Vagina (tissue), 2 donors: ENCODE measurements around the gene NELL1.
"Not testable (repeated sequence)": the region's sequence is repeated elsewhere in the genome, so short reads cannot be mapped to it uniquely, and the experiment has no call there.

Source experiments
- POLR2A ChIP-seq, 2 donors: fragments of 450-650 bp; IDR thresholded peaks; one replicate each; pipeline ENCODE4 v1.6.1; 2017; ENCODE audit warnings: antibody characterized with exemption in 2 of 2, mild to moderate bottlenecking in 2 of 2, moderate library complexity in 2 of 2
- POLR2AphosphoS5 ChIP-seq, 2 donors: sonication (generic); formaldehyde crosslinking; IDR thresholded peaks; one replicate each; pipeline ENCODE4 v1.9.0; 2017; ENCODE audit warnings: antibody characterized with exemption in 2 of 2, mild to moderate bottlenecking in 2 of 2, low read depth in 1 of 2; ENCODE audit not compliant: insufficient read depth in 1 of 2
- TF ChIP-seq, protein P1 (sequence below), 3 experiments: fragments of 450-650 bp in 2 of 3; fragments of 200-600 bp in 1 of 3; sonication (generic) in 1 of 3; IDR thresholded peaks; one replicate each; pipeline ENCODE4 v1.5.1; 2017 to 2019; ENCODE audit warnings: antibody characterized with exemption in 3 of 3, mild to moderate bottlenecking in 2 of 3, moderate library complexity in 2 of 3

GRCh38 chr11:21272139-21272538 is 602.8 kb downstream of the NELL1 start:
- TF ChIP-seq, protein P1, sequence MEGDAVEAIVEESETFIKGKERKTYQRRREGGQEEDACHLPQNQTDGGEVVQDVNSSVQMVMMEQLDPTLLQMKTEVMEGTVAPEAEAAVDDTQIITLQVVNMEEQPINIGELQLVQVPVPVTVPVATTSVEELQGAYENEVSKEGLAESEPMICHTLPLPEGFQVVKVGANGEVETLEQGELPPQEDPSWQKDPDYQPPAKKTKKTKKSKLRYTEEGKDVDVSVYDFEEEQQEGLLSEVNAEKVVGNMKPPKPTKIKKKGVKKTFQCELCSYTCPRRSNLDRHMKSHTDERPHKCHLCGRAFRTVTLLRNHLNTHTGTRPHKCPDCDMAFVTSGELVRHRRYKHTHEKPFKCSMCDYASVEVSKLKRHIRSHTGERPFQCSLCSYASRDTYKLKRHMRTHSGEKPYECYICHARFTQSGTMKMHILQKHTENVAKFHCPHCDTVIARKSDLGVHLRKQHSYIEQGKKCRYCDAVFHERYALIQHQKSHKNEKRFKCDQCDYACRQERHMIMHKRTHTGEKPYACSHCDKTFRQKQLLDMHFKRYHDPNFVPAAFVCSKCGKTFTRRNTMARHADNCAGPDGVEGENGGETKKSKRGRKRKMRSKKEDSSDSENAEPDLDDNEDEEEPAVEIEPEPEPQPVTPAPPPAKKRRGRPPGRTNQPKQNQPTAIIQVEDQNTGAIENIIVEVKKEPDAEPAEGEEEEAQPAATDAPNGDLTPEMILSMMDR (IDR thresholded peaks at IDR 0.05) = not testable (repeated sequence)
- TF ChIP-seq POLR2A (IDR thresholded peaks at IDR 0.05); POLR2AphosphoS5 (IDR thresholded peaks at IDR 0.05; ENCODE audit: insufficient read depth in 1 of 2, low read depth in 1 of 2): not testable (repeated sequence)
